Left ventricle myocardium inferior (tissue), 1 donor: ENCODE measurements around the gene SOCS7. TPM values are rescaled to one million over a fixed set of nuclear protein-coding genes. Genes with fewer than 3 reads are reported as not detected.

Source experiments
- DNase-seq: peaks from one replicate; pipeline ENCODE4 v3.0.0-alpha.2; 2020
- H3K27ac ChIP-seq: fragments of 200-600 bp; replicated peaks from 2 replicates; pipeline ENCODE4 v1.8.0; 2021
- H3K27me3 ChIP-seq: fragments of 200-600 bp; 2 replicates; pipeline ENCODE4 v1.8.0; 2021; ENCODE audit warnings: low read depth
- H3K36me3 ChIP-seq: fragments of 200-600 bp; 2 replicates; pipeline ENCODE4 v1.8.0; 2021
- H3K4me1 ChIP-seq: fragments of 200-600 bp; 2 replicates; pipeline ENCODE4 v1.8.0; 2021
- H3K4me3 ChIP-seq: fragments of 200-600 bp; 2 replicates; pipeline ENCODE4 v1.8.0; 2021; ENCODE audit warnings: mild to moderate bottlenecking, moderate library complexity
- H3K9me3 ChIP-seq: fragments of 200-600 bp; replicated peaks from 2 replicates; pipeline ENCODE4 v1.8.0; 2021
- intact Hi-C: fragments of 100-400 bp; cut with micrococcal nuclease; formaldehyde crosslinking; loops from one replicate; pipeline ENCODE4 v1.11.0; 2022
- long read RNA-seq: library from polyadenylated mRNA; unstranded; transcript quantifications from one replicate; pipeline ENCODE4 v2.0.0, GENCODE V29; 2021
- total RNA-seq: library from RNA; stranded (reverse); fragmentation: NEBNext Ultra II Directional; extraction: Animal tissue kit (Norgen Biotek cat#: 25700); gene quantifications from one replicate; pipeline ENCODE4 v1.2.1, GENCODE V29; 2021
- TF ChIP-seq, protein P1 (sequence below): fragments of 200-600 bp; IDR thresholded peaks from 2 replicates; pipeline ENCODE4 v1.8.0; 2021; ENCODE audit warnings: antibody characterized with exemption, mild to moderate bottlenecking, borderline replicate concordance
- donor health status: DM: no; HTN: yes; CAD: no; lungs with severe emphysema.

Gene SOCS7, protein sequence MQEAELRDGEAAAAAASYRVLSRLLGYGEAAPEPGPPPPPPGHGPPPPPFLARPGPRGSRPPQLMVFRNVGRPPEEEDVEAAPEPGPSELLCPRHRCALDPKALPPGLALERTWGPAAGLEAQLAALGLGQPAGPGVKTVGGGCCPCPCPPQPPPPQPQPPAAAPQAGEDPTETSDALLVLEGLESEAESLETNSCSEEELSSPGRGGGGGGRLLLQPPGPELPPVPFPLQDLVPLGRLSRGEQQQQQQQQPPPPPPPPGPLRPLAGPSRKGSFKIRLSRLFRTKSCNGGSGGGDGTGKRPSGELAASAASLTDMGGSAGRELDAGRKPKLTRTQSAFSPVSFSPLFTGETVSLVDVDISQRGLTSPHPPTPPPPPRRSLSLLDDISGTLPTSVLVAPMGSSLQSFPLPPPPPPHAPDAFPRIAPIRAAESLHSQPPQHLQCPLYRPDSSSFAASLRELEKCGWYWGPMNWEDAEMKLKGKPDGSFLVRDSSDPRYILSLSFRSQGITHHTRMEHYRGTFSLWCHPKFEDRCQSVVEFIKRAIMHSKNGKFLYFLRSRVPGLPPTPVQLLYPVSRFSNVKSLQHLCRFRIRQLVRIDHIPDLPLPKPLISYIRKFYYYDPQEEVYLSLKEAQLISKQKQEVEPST
- 13.2 TPM for total RNA-seq
- long read RNA-seq, partial matches to known transcripts, result 0 of 7 reads
- long read RNA-seq, other reads (novel, unspliced or antisense), result 7 of 7 reads

DNA sequence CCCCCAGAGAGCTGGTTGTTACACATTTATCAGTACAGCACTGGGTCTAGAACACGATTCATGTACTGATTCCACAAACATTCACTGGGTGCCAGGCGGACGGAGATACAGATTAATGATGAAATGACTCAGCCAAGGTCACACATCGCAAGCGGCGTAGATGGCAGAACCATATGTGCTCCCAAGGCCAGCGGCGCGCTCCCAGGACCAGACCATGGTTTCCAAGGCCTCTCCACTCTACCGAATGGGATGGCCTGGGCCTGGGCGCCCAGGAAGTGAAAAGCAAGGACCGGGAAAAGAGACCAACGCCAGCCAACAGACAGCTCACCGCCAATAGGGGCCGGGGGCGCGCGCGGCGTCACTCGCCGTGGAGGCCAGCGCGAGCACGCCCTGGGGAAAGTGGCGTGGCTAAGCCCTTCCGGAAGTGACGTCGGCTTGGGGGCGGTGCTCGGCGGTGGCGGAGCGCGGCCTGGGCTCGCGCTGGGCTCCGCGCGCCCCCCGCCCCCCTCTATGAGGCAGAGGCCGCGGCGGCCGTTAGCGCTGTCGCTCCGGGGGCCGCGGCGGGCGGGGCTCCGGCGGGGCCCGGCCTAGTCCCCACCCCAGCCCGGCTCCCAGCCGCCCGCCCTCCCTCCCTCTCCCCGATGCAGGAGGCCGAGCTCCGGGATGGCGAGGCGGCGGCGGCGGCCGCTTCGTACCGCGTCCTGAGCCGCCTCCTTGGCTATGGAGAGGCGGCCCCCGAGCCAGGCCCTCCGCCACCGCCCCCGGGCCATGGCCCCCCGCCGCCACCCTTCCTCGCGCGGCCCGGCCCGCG is at the start of gene SOCS7:
Gene SOCS7, plus strand, starts transcription at position 433 of the 811 bp plus-strand sequence. Its CDS starts 209 bp downstream, at position 642.
- no peaks in the 10 kb centered on the region for H3K36me3 ChIP-seq
- peak within 1 kb of the TSS; percentile 88 for H3K27ac ChIP-seq
- TF ChIP-seq, protein P1, sequence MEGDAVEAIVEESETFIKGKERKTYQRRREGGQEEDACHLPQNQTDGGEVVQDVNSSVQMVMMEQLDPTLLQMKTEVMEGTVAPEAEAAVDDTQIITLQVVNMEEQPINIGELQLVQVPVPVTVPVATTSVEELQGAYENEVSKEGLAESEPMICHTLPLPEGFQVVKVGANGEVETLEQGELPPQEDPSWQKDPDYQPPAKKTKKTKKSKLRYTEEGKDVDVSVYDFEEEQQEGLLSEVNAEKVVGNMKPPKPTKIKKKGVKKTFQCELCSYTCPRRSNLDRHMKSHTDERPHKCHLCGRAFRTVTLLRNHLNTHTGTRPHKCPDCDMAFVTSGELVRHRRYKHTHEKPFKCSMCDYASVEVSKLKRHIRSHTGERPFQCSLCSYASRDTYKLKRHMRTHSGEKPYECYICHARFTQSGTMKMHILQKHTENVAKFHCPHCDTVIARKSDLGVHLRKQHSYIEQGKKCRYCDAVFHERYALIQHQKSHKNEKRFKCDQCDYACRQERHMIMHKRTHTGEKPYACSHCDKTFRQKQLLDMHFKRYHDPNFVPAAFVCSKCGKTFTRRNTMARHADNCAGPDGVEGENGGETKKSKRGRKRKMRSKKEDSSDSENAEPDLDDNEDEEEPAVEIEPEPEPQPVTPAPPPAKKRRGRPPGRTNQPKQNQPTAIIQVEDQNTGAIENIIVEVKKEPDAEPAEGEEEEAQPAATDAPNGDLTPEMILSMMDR, result peak; percentile 8

DNA sequence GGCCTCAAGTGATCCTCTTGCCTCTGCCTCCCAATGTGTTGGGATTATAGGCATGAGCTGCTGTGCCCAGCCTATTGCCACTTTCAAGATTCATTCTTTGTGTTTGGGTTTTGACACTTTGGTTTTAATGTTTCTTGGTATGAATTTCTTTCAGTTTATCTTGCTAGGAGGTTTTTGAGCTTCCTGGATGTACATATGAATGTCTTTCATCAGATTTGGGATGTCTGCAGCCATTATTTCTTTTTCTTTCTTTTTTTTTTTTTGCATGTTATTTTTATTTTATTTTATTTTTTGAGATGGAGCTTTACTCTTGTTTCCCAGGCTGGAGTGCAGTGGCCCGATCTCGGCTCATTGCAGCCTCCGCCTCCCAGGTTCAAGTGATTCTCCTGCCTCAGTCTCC is 36.1 kb upstream of the SOCS7 start:
- H3K4me3 ChIP-seq, result no peak overlapping the region
- no peaks in the 10 kb centered on the region for H3K4me1 ChIP-seq
- DNase-seq, result no peak
- intact Hi-C loops, result no loop called here
- peaks cover 49% of the 10 kb centered on the region for H3K36me3 ChIP-seq
- TF ChIP-seq, protein P1, result no peak
- H3K27ac ChIP-seq, result no peak overlapping the region
- H3K9me3 ChIP-seq, result no peaks in the 10 kb centered on the region
- no peaks in the 10 kb centered on the region for H3K27me3 ChIP-seq

More for the DNA sequence above, at the start of gene SOCS7:
- peak; percentile 95 for DNase-seq
- H3K27me3 ChIP-seq, result no peaks in the 10 kb centered on the region
- peaks cover 53% of the 10 kb centered on the region for H3K4me1 ChIP-seq
- peak within 1 kb of the TSS; percentile 92 for H3K4me3 ChIP-seq
- H3K9me3 ChIP-seq, result no peaks in the 10 kb centered on the region
- intact Hi-C loops, result loop anchor here (2.0 kb wide), 1 partner anchor 63 kb away; no protein-coding TSS in a partner anchor

DNA sequence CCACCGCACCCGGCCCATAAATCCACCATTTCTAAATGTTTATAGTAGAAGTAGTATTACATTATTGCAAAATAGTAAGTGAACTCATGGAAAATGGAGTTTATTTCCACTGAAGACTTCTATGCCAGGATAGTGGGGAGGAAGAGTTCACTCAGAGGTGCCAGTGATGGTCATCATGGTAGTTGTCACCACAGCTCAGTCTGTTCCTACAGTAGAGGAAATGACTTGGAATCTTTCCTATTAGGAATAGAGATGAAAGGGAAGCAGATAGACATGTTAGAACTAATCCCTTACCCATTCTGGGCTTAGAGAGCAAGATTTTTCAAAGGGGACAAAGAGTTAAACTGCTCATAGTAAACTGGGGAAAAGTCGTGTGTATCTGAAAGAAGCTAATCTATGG is 34.6 kb upstream of the SOCS7 start:
- no peaks in the 10 kb centered on the region for H3K4me1 ChIP-seq
- intact Hi-C loops, result no loop called here
- no peak overlapping the region for H3K4me3 ChIP-seq
- DNase-seq, result no peak
- H3K36me3 ChIP-seq, result peaks cover 53% of the 10 kb centered on the region
- TF ChIP-seq, protein P1, result no peak
- no peak overlapping the region for H3K27ac ChIP-seq
- H3K27me3 ChIP-seq, result no peaks in the 10 kb centered on the region
- no peaks in the 10 kb centered on the region for H3K9me3 ChIP-seq

DNA sequence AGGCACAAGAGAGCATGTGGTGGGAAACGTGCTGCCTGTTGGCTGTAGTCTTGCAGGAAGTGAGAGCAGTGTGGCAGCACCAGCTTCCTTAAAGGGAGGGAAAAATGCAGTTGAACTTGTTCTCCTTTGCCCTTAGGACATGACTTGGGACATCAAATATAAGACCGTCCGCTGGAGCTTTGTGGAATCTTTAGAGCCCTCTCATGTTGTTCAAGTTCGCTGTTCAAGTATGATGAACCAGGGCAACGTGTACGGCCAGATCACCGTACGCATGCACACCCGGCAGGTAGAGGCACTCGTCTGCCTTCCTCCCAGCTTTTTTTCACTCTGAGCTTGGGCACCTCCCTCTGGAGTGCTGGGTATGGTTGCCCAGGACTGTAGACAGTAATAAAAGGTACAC is 31.2 kb upstream of the SOCS7 start:
- Histone ChIP-seq H3K27me3 (no peaks in the 10 kb centered on the region), H3K27ac (no peak overlapping the region), H3K36me3 (peaks cover 47% of the 10 kb centered on the region), H3K4me3 (no peak overlapping the region), H3K9me3 (no peaks in the 10 kb centered on the region), H3K4me1 (peaks cover under 1% of the 10 kb centered on the region)
- intact Hi-C loops, result no loop called here
- no peak for DNase-seq
- TF ChIP-seq, protein P1, result no peak

DNA sequence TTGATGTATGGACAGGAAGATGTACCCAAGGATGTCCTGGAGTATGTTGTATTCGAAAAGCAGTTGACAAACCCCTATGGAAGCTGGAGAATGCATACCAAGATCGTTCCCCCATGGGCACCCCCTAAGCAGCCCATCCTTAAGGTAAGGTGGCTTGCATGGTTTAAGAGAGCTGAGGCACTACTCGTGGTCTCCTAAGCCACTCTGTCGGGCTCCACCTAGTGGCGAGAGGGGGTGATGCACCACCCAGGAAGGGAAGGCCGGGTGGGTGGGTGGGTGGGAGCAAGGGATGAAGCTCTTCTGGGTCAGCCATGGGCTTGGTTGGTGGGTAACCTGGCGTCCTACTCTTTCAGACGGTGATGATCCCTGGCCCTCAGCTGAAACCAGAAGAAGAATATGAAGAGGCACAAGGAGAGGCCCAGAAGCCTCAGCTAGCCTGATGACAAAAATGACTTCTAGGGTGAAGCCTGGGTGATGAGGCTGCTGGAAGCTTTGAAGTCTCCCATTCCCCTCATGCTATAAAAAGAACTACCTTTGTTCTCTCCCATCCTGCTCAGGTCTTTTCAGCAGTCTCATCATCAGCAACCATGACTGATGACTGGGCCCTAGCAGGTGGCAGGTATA is 29.4 kb upstream of the SOCS7 start:
- intact Hi-C loops, result no loop called here
- Histone ChIP-seq H3K4me1 (peaks cover 13% of the 10 kb centered on the region), H3K9me3 (no peaks in the 10 kb centered on the region), H3K27ac (no peak overlapping the region), H3K27me3 (no peaks in the 10 kb centered on the region), H3K4me3 (no peak overlapping the region), H3K36me3 (peaks cover 42% of the 10 kb centered on the region)
- peak; percentile 54 for DNase-seq
- TF ChIP-seq, protein P1, result peak; percentile 89
